Measurements from ENCODE around the gene CTNNBIP1.

Gene CTNNBIP1

DNA sequence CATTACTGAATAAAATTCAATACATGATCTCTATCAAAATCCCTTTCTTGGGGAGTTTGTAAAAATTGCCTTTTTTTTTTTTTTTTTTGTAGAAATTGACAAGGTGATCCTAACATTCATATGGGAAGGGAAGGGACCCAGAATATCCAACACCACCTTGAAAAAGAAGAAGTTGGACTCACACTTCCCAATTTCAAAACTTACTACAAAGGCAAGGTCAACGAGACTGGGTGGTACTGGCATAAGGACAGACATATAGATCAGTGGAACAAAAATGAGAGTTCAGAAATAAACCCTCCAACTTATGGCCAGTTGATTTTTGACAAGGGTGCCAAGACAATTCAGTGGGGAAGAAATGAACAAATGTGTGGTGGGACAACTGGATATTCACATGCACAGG, 54.9 kb downstream of the CTNNBIP1 start:
- Histone ChIP-seq H3K9me3 (ENCODE audit: control insufficient read depth in 2 of 2, low read length in 2 of 2) (peaks cover 0 to 6% of the 10 kb centered on the region in 2 donors), H3K4me3 (ENCODE audit: low read length in 2 of 2) (no peak overlapping the region), H3K27ac (ENCODE audit: low read length) (no peak overlapping the region), H3K4me1 (ENCODE audit: control insufficient read depth, insufficient read depth, low read length) (no peaks in the 10 kb centered on the region), H3K9ac (ENCODE audit: low read length in 2 of 2) (no peak overlapping the region), H3K27me3 (ENCODE audit: control insufficient read depth in 1 of 2, insufficient read depth in 2 of 2, low read length in 2 of 2) (no peaks in the 10 kb centered on the region), H3K36me3 (ENCODE audit: control insufficient read depth in 2 of 2, insufficient read depth in 2 of 2, low read length in 2 of 2) (peaks cover 0 to 2% of the 10 kb centered on the region in 2 donors)

DNA sequence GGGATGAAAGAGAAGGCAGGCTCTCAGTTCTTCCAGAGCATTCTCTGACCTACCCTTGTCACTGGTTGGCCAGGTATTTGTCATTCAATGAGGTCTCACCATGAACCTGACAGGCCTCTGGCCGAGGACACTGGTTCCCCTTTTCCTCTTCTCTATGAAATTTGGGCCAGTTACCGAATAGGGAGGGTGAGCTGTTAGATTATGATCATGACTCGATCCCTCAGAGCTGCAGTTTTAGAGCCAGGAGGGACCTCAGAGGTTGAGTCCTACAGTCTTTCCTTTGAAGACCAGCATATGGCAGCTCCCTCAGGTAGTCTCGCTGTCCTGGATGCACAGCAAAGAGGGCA, 56.8 kb downstream of the CTNNBIP1 start:
- H3K36me3 ChIP-seq (ENCODE audit: control insufficient read depth in 2 of 2, insufficient read depth in 2 of 2, low read length in 2 of 2) = peaks cover 0 to 2% of the 10 kb centered on the region in 2 donors
- H3K9ac ChIP-seq (ENCODE audit: low read length in 2 of 2) = no peak overlapping the region
- H3K9me3 ChIP-seq (ENCODE audit: control insufficient read depth in 2 of 2, low read length in 2 of 2) = peaks cover 0 to 6% of the 10 kb centered on the region in 2 donors
- H3K4me3 ChIP-seq (ENCODE audit: low read length in 2 of 2) = no peak overlapping the region
- no peak overlapping the region for H3K27ac ChIP-seq (ENCODE audit: low read length)
- H3K27me3 ChIP-seq (ENCODE audit: control insufficient read depth in 1 of 2, insufficient read depth in 2 of 2, low read length in 2 of 2) = no peaks in the 10 kb centered on the region
- no peaks in the 10 kb centered on the region for H3K4me1 ChIP-seq (ENCODE audit: control insufficient read depth, insufficient read depth, low read length)

DNA sequence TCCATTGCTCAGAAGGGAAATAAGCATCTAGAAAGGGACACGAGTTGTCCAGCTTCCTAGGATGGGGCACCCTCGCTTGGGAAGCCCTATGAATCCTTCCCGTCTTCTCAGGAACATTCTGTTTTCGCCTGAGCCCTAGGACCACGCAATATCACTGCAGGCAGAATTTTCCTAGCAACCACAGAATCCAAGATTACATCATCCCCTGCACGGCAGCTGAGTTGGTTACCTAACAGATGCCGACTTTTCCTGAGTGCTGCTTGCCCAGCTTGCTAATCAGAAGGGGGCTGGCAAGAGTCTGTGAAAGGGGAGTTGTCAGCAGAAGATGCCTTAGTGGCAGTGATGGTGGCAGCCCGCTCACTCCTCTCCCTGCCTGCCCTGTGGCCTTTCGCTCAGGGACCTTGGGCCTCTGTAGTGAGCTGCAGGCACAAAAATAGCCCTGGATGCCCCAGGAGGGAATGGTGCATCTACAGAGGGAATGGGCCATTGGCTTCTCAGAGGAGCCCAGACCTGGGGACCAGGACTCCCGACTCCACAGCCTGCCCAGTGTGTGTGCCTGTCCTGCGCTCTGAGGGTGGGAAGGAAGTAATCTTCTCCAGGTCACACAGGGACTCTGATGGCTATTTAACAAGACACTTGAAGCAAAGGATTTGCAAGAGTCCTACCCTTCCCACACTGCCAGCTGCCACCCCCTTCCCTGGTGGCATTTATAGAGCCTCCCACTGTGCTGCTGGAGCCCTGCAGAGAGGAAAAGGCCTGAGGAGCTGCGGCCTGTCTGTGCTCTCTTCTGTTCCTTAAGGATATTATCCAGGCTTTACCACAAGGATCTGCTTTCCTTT, 57.4 kb downstream of the CTNNBIP1 start:
- Histone ChIP-seq H3K36me3 (ENCODE audit: control insufficient read depth in 2 of 2, insufficient read depth in 2 of 2, low read length in 2 of 2) (peaks cover 0 to 2% of the 10 kb centered on the region in 2 donors), H3K27ac (ENCODE audit: low read length) (no peak overlapping the region), H3K9me3 (ENCODE audit: control insufficient read depth in 2 of 2, low read length in 2 of 2) (peaks cover 0 to 6% of the 10 kb centered on the region in 2 donors), H3K4me3 (ENCODE audit: low read length in 2 of 2) (no peak overlapping the region), H3K4me1 (ENCODE audit: control insufficient read depth, insufficient read depth, low read length) (no peaks in the 10 kb centered on the region), H3K27me3 (ENCODE audit: control insufficient read depth in 1 of 2, insufficient read depth in 2 of 2, low read length in 2 of 2) (no peaks in the 10 kb centered on the region), H3K9ac (ENCODE audit: low read length in 2 of 2) (no peak overlapping the region)

DNA sequence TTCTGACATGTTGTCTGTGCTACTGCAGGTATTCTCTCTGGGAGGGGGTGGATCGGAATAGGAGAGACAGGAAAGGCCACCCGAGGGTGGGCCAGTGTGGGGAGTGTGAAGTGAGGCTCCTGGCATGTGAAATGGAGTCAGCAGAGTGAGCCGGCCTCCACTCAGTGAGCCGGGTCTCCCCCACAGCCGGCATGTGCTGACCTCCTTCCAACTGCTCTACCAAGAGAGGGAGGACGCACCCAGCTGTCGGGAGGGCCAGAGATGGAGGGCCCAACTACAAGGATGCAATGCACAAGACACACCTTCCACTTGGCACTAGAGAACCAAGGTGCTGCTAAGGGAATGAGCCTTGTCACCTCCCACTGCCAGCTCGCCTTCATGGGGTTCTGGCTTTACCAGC, 58.1 kb downstream of the CTNNBIP1 start:
- H3K4me1 ChIP-seq (ENCODE audit: control insufficient read depth, insufficient read depth, low read length) = no peaks in the 10 kb centered on the region
- H3K9ac ChIP-seq (ENCODE audit: low read length in 2 of 2) = no peak overlapping the region
- peaks cover 0 to 2% of the 10 kb centered on the region in 2 donors for H3K36me3 ChIP-seq (ENCODE audit: control insufficient read depth in 2 of 2, insufficient read depth in 2 of 2, low read length in 2 of 2)
- H3K4me3 ChIP-seq (ENCODE audit: low read length in 2 of 2) = no peak overlapping the region
- H3K27ac ChIP-seq (ENCODE audit: low read length) = no peak overlapping the region
- peaks cover 0 to 6% of the 10 kb centered on the region in 2 donors for H3K9me3 ChIP-seq (ENCODE audit: control insufficient read depth in 2 of 2, low read length in 2 of 2)
- H3K27me3 ChIP-seq (ENCODE audit: control insufficient read depth in 1 of 2, insufficient read depth in 2 of 2, low read length in 2 of 2) = no peaks in the 10 kb centered on the region

DNA sequence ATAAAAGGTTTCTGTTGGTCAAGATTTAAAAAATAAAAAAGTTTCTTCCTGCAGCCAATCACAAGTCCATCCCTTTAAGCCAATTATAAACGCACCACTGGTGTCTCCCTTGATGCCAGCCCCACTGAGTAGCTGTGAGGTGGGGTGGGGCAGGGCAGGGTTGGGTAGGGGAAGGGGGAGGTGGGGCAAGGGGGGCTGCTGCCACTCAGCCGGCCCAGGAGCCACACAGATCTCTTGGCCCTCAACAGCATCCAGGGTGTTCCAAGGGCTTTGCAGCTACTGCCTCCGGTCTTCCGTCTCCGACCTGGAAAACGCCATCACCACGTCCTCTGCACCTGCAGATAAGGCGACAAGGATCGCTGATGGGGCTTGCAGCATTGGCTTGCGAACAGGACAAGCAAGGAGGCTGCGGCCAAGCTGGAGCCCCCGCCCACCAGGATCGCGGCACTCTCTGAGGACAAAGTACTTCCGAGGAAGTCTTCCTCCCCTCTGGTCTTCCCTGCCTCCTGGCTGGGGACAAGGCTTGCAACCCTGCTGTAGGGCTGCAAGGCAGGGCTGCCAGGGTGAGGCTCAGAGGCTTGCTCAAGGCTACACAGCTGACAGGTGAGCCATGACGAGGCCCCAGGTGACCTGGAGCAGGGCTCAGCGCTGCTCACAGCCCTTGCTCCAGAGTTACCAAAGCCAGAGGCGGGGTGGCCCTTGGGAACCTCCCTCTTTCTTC, 59.5 kb downstream of the CTNNBIP1 start:
- no peaks in the 10 kb centered on the region for H3K4me1 ChIP-seq (ENCODE audit: control insufficient read depth, insufficient read depth, low read length)
- H3K4me3 ChIP-seq (ENCODE audit: low read length in 2 of 2) = no peak overlapping the region
- H3K36me3 ChIP-seq (ENCODE audit: control insufficient read depth in 2 of 2, insufficient read depth in 2 of 2, low read length in 2 of 2) = peaks cover 0 to 2% of the 10 kb centered on the region in 2 donors
- H3K9ac ChIP-seq (ENCODE audit: low read length in 2 of 2) = no peak overlapping the region
- H3K9me3 ChIP-seq (ENCODE audit: control insufficient read depth in 2 of 2, low read length in 2 of 2) = peaks cover 0 to 6% of the 10 kb centered on the region in 2 donors
- no peak overlapping the region for H3K27ac ChIP-seq (ENCODE audit: low read length)
- H3K27me3 ChIP-seq (ENCODE audit: control insufficient read depth in 1 of 2, insufficient read depth in 2 of 2, low read length in 2 of 2) = no peaks in the 10 kb centered on the region

DNA sequence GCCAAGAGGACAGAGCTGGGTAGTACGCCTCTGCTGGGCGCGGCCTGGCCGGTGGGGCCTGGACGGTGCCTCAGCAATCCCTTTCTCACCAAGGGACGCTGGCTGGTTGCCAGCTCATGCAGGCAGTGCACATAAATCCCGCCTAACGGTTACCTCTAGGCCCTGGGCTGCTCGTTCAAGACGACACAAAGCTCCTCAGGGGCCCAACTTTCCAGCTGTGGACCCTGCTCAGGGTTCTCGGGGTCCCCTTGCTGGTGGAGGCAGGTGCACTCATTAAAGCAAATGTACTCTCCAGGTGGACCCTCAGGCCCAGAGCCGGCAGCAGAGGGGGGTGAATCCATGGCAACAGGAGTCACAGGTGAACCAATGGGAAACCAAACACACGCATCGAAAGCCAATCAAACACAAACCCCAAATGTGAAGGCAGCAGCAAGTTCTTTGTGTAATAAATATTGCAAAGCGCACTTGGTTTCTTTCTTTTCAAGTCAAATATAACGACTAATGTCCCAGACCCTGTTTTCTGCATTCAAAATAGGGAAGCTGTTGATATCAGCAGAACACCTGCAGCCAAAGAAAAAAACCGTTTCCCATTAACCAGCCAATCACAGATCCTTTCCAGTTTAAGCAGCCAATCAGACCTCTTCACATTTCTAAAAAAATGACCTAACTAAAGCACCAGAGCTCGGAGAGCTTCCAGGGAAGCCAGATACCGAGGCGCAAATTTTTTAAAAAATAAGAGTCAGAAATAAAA, 60.2 kb downstream of the CTNNBIP1 start:
- Histone ChIP-seq H3K27me3 (ENCODE audit: control insufficient read depth in 1 of 2, insufficient read depth in 2 of 2, low read length in 2 of 2) (no peaks in the 10 kb centered on the region), H3K36me3 (ENCODE audit: control insufficient read depth in 2 of 2, insufficient read depth in 2 of 2, low read length in 2 of 2) (peaks cover 0 to 2% of the 10 kb centered on the region in 2 donors), H3K9me3 (ENCODE audit: control insufficient read depth in 2 of 2, low read length in 2 of 2) (peaks cover 0 to 6% of the 10 kb centered on the region in 2 donors), H3K9ac (ENCODE audit: low read length in 2 of 2) (no peak overlapping the region), H3K4me1 (ENCODE audit: control insufficient read depth, insufficient read depth, low read length) (no peaks in the 10 kb centered on the region), H3K4me3 (ENCODE audit: low read length in 2 of 2) (no peak overlapping the region), H3K27ac (ENCODE audit: low read length) (no peak overlapping the region)

DNA sequence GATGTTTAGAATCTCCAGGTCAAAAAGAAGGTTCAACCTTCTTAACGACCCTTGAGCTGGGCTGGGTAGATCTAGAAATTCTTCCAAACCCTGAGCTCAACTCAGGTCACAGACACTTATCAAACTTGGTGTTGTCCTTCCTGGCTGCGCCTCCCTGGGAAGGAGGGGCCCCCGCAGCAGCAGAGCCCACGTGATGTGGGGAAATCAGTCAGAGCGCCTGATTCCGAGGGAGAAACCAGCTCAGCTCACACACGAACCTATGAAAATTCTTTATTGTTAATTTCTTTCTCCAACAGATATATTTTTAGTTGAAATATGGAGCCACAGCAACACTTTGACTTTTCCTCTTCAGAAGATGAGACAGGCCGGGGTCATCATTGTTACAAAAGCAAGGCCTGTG, 62.0 kb downstream of the CTNNBIP1 start:
- peaks cover 8% of the 10 kb centered on the region for H3K4me1 ChIP-seq (ENCODE audit: control insufficient read depth, insufficient read depth, low read length)
- no peaks in the 10 kb centered on the region for H3K27me3 ChIP-seq (ENCODE audit: control insufficient read depth in 1 of 2, insufficient read depth in 2 of 2, low read length in 2 of 2)
- no peak overlapping the region for H3K27ac ChIP-seq (ENCODE audit: low read length)
- H3K9me3 ChIP-seq (ENCODE audit: control insufficient read depth in 2 of 2, low read length in 2 of 2) = no peaks in the 10 kb centered on the region
- H3K36me3 ChIP-seq (ENCODE audit: control insufficient read depth in 2 of 2, insufficient read depth in 2 of 2, low read length in 2 of 2) = no peaks in the 10 kb centered on the region
- H3K4me3 ChIP-seq (ENCODE audit: low read length in 2 of 2) = no peak overlapping the region
- H3K9ac ChIP-seq (ENCODE audit: low read length in 2 of 2) = no peak overlapping the region

DNA sequence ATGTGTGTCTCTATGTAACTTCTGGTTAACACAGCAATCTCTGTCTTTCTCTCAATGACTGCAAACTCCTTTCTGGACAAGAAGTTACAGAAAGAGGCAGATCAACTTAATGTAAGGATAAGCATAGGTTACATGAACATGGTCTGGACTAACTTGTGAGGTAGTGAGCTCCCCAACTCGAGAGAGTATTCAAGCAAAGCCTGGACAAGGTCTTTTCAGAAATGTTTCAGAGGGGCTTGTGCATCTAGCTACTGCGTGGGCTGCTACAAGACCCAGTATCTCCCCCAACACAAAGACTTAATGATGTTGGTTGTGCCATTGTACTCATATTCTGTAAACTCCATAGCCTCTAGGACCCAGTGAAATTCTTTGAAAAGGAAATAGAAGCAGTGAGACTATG, 62.8 kb downstream of the CTNNBIP1 start:
- peaks cover 14% of the 10 kb centered on the region for H3K4me1 ChIP-seq (ENCODE audit: control insufficient read depth, insufficient read depth, low read length)
- H3K27me3 ChIP-seq (ENCODE audit: control insufficient read depth in 1 of 2, insufficient read depth in 2 of 2, low read length in 2 of 2) = no peaks in the 10 kb centered on the region
- no peaks in the 10 kb centered on the region for H3K9me3 ChIP-seq (ENCODE audit: control insufficient read depth in 2 of 2, low read length in 2 of 2)
- H3K27ac ChIP-seq (ENCODE audit: low read length) = no peak overlapping the region
- no peak overlapping the region for H3K9ac ChIP-seq (ENCODE audit: low read length in 2 of 2)
- H3K4me3 ChIP-seq (ENCODE audit: low read length in 2 of 2) = no peak overlapping the region
- no peaks in the 10 kb centered on the region for H3K36me3 ChIP-seq (ENCODE audit: control insufficient read depth in 2 of 2, insufficient read depth in 2 of 2, low read length in 2 of 2)

DNA sequence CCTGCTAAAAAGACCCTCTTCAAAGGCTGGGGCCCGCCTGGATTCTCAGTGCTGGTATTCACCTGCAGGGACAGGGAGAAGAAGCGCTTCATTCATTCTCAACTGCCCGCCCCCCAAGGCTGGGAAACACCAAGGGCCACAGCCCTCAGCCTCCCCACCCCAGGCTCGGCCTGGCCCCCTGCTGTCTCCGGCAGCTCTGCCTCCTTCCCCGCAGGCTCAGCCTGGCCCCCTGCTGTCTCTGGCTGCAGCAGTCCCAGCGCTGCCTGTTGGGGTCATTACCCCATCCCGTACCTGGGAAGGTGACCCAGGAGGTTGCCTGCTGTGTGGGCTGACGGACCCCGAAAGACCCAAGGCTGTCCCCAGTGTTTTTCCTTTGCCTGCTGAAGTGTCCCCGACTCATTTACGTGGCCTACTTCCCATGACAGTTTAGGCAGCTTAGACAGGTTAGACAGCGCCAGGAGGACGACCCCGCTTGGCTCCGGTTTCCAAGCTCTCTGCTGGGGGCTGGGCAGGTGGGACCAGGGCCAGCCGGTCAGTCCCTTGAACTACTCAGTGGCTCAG, 63.4 kb downstream of the CTNNBIP1 start:
- Histone ChIP-seq H3K27me3 (ENCODE audit: control insufficient read depth in 1 of 2, insufficient read depth in 2 of 2, low read length in 2 of 2) (no peaks in the 10 kb centered on the region), H3K27ac (ENCODE audit: low read length) (no peak overlapping the region), H3K9me3 (ENCODE audit: control insufficient read depth in 2 of 2, low read length in 2 of 2) (no peaks in the 10 kb centered on the region), H3K4me3 (ENCODE audit: low read length in 2 of 2) (no peak overlapping the region), H3K4me1 (ENCODE audit: control insufficient read depth, insufficient read depth, low read length) (peaks cover 15% of the 10 kb centered on the region), H3K36me3 (ENCODE audit: control insufficient read depth in 2 of 2, insufficient read depth in 2 of 2, low read length in 2 of 2) (no peaks in the 10 kb centered on the region), H3K9ac (ENCODE audit: low read length in 2 of 2) (no peak overlapping the region)

DNA sequence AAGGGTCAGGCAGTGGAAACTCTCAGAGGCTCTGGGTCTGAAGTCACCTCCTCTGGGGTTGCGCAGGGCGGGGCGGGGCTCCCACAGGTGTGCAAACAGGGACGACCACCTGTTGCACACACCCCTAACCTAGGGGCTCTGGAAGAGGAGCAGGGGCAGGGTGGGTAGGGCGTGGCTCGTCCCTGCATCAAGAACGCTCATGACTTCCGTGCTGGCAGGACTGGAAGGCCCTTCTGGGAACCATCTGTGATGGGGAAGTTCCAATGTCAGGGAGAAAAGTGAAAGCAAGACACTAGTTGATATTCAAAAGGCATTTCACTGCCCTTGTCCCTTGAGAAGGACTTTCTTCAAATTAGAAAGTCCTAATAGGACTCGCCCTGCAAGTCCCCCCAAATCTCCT, 64.2 kb downstream of the CTNNBIP1 start:
- peaks cover 15% of the 10 kb centered on the region for H3K4me1 ChIP-seq (ENCODE audit: control insufficient read depth, insufficient read depth, low read length)
- H3K9me3 ChIP-seq (ENCODE audit: control insufficient read depth in 2 of 2, low read length in 2 of 2) = peaks cover 0 to 3% of the 10 kb centered on the region in 2 donors
- no peaks in the 10 kb centered on the region for H3K27me3 ChIP-seq (ENCODE audit: control insufficient read depth in 1 of 2, insufficient read depth in 2 of 2, low read length in 2 of 2)
- no peak overlapping the region for H3K4me3 ChIP-seq (ENCODE audit: low read length in 2 of 2)
- H3K36me3 ChIP-seq (ENCODE audit: control insufficient read depth in 2 of 2, insufficient read depth in 2 of 2, low read length in 2 of 2) = no peaks in the 10 kb centered on the region
- H3K9ac ChIP-seq (ENCODE audit: low read length in 2 of 2) = no peak overlapping the region
- no peak overlapping the region for H3K27ac ChIP-seq (ENCODE audit: low read length)

Measured in stomach smooth muscle (tissue), 2 donors.